Smooth muscle cell (in vitro differentiated cells): ENCODE data around the gene TBXAS1. TPM values are rescaled to one million over a fixed set of nuclear protein-coding genes. Genes with fewer than 3 reads are reported as not detected.

Experiments
- DNase-seq: peaks from one replicate; lab custom pipeline; 2025; ENCODE audit not compliant: unreplicated experiment; lab: John Stamatoyannopoulos, UW
- H2AFZ ChIP-seq: fragments of 200-600 bp; sonication (generic); 2 replicates; pipeline ENCODE4 v1.6.0; 2016; ENCODE audit warnings: antibody characterized with exemption, low read depth, mild to moderate bottlenecking
- H3F3A ChIP-seq: fragments of 200-600 bp; sonication (generic); 2 replicates; pipeline ENCODE4 v1.6.0; 2017; ENCODE audit warnings: antibody characterized with exemption, low read depth
- H3K27ac ChIP-seq: fragments of 200-600 bp; sonication (generic); 2 replicates; pipeline ENCODE4 v1.5.1; 2016; ENCODE audit warnings: low read depth, mild to moderate bottlenecking
- H3K27me3 ChIP-seq: fragments of 200-600 bp; sonication (generic); 2 replicates; pipeline ENCODE4 v1.6.1; 2016; ENCODE audit warnings: low read depth, mild to moderate bottlenecking
- H3K36me3 ChIP-seq: fragments of 200-600 bp; sonication (generic); 2 replicates; pipeline ENCODE4 v1.5.1; 2016; ENCODE audit warnings: low read depth
- H3K4me1 ChIP-seq: fragments of 200-600 bp; sonication (generic); 2 replicates; pipeline ENCODE4 v1.5.1; 2016; ENCODE audit warnings: low read depth
- H3K4me2 ChIP-seq: fragments of 200-600 bp; sonication (generic); 2 replicates; pipeline ENCODE4 v1.6.0; 2016; ENCODE audit warnings: mild to moderate bottlenecking
- H3K4me3 ChIP-seq: fragments of 200-600 bp; sonication (generic); 2 replicates; pipeline ENCODE4 v1.5.1; 2016; ENCODE audit warnings: mild to moderate bottlenecking
- H3K79me2 ChIP-seq: fragments of 200-600 bp; sonication (generic); 2 replicates; pipeline ENCODE4 v1.6.0; 2016; ENCODE audit warnings: low read depth, mild to moderate bottlenecking
- H3K9ac ChIP-seq: fragments of 200-600 bp; sonication (generic); 2 replicates; pipeline ENCODE4 v1.6.0; 2016; ENCODE audit warnings: low read depth
- H3K9me3 ChIP-seq: fragments of 200-600 bp; sonication (generic); replicated peaks from 2 replicates; pipeline ENCODE4 v1.5.1; 2016; ENCODE audit warnings: low read depth
- H4K20me1 ChIP-seq: fragments of 200-600 bp; sonication (generic); 2 replicates; pipeline ENCODE4 v1.6.0; 2016; ENCODE audit warnings: low read depth
- WGBS: methylation state at CpG from one replicate; pipeline ENCODE4 v1.1.7; 2016; ENCODE audit warnings: low lambda C conversion rate; 5-methylcytosine and 5-hydroxymethylcytosine counted together
- polyA plus RNA-seq: library from polyadenylated mRNA; unstranded; fragments of >200 nt; fragmentation: Nextera tagmentation; extraction: Ambion mirVana; gene quantifications from 2 replicates; pipeline ENCODE4 v1.2.1, GENCODE V29; 2016
- total RNA-seq: library from RNA; depleted of rRNA; stranded (reverse); fragments of >200 nt; gene quantifications from 2 replicates; pipeline ENCODE4 v1.2.3, GENCODE V29; 2014
- TF ChIP-seq, protein P1 (sequence below): fragments of 200-600 bp; sonication (generic); IDR thresholded peaks from 2 replicates; pipeline ENCODE4 v1.5.1; 2017; ENCODE audit warnings: borderline replicate concordance, mild to moderate bottlenecking, antibody characterized with exemption; ENCODE audit not compliant: insufficient read depth, poor library complexity, severe bottlenecking

The TBXAS1 gene
- total and polyA plus RNA-seq, 2 experiments from 2014 or later, result 0.51 TPM; not detected in 1

- Histone ChIP-seq H3K27me3 (no peaks in the 10 kb centered on the region), H3K36me3 (no peaks in the 10 kb centered on the region), H3K4me2 (no peak overlapping the region), H3K79me2 (no peaks in the 10 kb centered on the region), H3K9me3 (no peaks in the 10 kb centered on the region), H3K4me1 (peaks cover 4% of the 10 kb centered on the region), H3K9ac (no peak overlapping the region), H2AFZ (no peak overlapping the region), H3K4me3 (no peak overlapping the region), H3F3A (no peaks in the 10 kb centered on the region), H3K27ac (no peak overlapping the region), H4K20me1 (no peaks in the 10 kb centered on the region)
- DNase-seq, result no peak
- WGBS, result 97% methylated on average over 2 of the region's 2 CpGs
- TF ChIP-seq, protein P1, sequence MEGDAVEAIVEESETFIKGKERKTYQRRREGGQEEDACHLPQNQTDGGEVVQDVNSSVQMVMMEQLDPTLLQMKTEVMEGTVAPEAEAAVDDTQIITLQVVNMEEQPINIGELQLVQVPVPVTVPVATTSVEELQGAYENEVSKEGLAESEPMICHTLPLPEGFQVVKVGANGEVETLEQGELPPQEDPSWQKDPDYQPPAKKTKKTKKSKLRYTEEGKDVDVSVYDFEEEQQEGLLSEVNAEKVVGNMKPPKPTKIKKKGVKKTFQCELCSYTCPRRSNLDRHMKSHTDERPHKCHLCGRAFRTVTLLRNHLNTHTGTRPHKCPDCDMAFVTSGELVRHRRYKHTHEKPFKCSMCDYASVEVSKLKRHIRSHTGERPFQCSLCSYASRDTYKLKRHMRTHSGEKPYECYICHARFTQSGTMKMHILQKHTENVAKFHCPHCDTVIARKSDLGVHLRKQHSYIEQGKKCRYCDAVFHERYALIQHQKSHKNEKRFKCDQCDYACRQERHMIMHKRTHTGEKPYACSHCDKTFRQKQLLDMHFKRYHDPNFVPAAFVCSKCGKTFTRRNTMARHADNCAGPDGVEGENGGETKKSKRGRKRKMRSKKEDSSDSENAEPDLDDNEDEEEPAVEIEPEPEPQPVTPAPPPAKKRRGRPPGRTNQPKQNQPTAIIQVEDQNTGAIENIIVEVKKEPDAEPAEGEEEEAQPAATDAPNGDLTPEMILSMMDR, result no peak
These were observed 232.5 kb downstream of the TBXAS1 start for GRCh38 chr7:140061607-140061930.

GRCh38 chr7:140062118-140062527 lies 233.1 kb downstream of the TBXAS1 start:
- peak overlapping the region; percentile 86 for H3K4me2 ChIP-seq
- TF ChIP-seq, protein P1, result no peak
- H2AFZ ChIP-seq, result peak overlapping the region; percentile 87
- no peak for DNase-seq
- H3K27ac ChIP-seq, result no peak overlapping the region
- 22% methylated on average over 31 of the region's 32 CpGs for WGBS
- H3K4me1 ChIP-seq, result peaks cover 4% of the 10 kb centered on the region
- H3K9ac ChIP-seq, result no peak overlapping the region
- H3K79me2 ChIP-seq, result no peaks in the 10 kb centered on the region
- peaks cover 3% of the 10 kb centered on the region for H3K9me3 ChIP-seq
- no peaks in the 10 kb centered on the region for H3F3A ChIP-seq
- no peaks in the 10 kb centered on the region for H3K36me3 ChIP-seq
- no peaks in the 10 kb centered on the region for H4K20me1 ChIP-seq
- no peaks in the 10 kb centered on the region for H3K27me3 ChIP-seq
- peak overlapping the region; percentile 74 for H3K4me3 ChIP-seq

- Histone ChIP-seq H3K27me3 (no peaks in the 10 kb centered on the region), H3K27ac (no peak within 1 kb of the TSS), H3K79me2 (no peaks in the 10 kb centered on the region), H3K4me3 (peak within 1 kb of the TSS; percentile 74), H3K36me3 (no peaks in the 10 kb centered on the region), H3K9me3 (peaks cover 5% of the 10 kb centered on the region), H4K20me1 (no peaks in the 10 kb centered on the region), H3K9ac (peak within 1 kb of the TSS; percentile 37), H2AFZ (peak within 1 kb of the TSS; percentile 98), H3K4me2 (peak within 1 kb of the TSS; percentile 86), H3F3A (no peaks in the 10 kb centered on the region), H3K4me1 (peaks cover 4% of the 10 kb centered on the region)
- WGBS, result 3% methylated on average over 100 of the region's 106 CpGs
- TF ChIP-seq, protein P1, result no peak
- peak; percentile 48 for DNase-seq
These were observed 233.7 kb downstream of the TBXAS1 start, which contains the start of gene PARP12 for GRCh38 chr7:140062528-140063299. TSS of gene PARP12 (minus strand) at chr7:140062951. CDS start at chr7:140062847, 104 bp downstream.

- 46% methylated on average over 2 of the region's 2 CpGs for WGBS
- no peaks in the 10 kb centered on the region for H3K36me3 ChIP-seq
- no peak overlapping the region for H3K27ac ChIP-seq
- H3K9me3 ChIP-seq, result peaks cover 5% of the 10 kb centered on the region
- TF ChIP-seq, protein P1, result no peak
- H4K20me1 ChIP-seq, result no peaks in the 10 kb centered on the region
- no peaks in the 10 kb centered on the region for H3F3A ChIP-seq
- H3K27me3 ChIP-seq, result no peaks in the 10 kb centered on the region
- no peak overlapping the region for H3K4me3 ChIP-seq
- H3K79me2 ChIP-seq, result no peaks in the 10 kb centered on the region
- no peak overlapping the region for H3K9ac ChIP-seq
- no peak overlapping the region for H3K4me2 ChIP-seq
- peaks cover 4% of the 10 kb centered on the region for H3K4me1 ChIP-seq
- DNase-seq, result no peak
- no peak overlapping the region for H2AFZ ChIP-seq
These were observed 238.0 kb downstream of the TBXAS1 start for GRCh38 chr7:140067052-140067451.
